Mesenchymal stem cell (in vitro differentiated cells and primary cell): Measurements from ENCODE around the gene RHBDF1. TPM values are rescaled to one million over a fixed set of nuclear protein-coding genes. Genes with fewer than 3 reads are reported as not detected.

Source experiments
- DNase-seq: peaks from one replicate; pipeline ENCODE4 v3.0.0-alpha.2; 2013
- H2AFZ ChIP-seq: one replicate; pipeline ENCODE4 v1.6.1; 2013; ENCODE audit warnings: low read depth, mild to moderate bottlenecking, control low read depth, inconsistent platforms, low read length, moderate library complexity
- H2AK5ac ChIP-seq: 2 replicates; pipeline ENCODE4 v1.6.1; 2013; ENCODE audit warnings: low read length, moderate library complexity, mild to moderate bottlenecking, inconsistent platforms; ENCODE audit not compliant: severe bottlenecking
- H2BK120ac ChIP-seq: one replicate; pipeline ENCODE4 v1.6.1; 2013; ENCODE audit warnings: low read depth, mild to moderate bottlenecking, inconsistent platforms, low read length, moderate library complexity
- H2BK12ac ChIP-seq, 2 experiments: one replicate each; pipeline ENCODE4 v1.6.1; 2013; ENCODE audit warnings: inconsistent platforms in 2 of 2, low read length in 2 of 2, mild to moderate bottlenecking in 2 of 2, moderate library complexity in 2 of 2, control low read depth in 1 of 2
- H2BK15ac ChIP-seq: one replicate; pipeline ENCODE4 v1.6.1; 2013; ENCODE audit warnings: mild to moderate bottlenecking, low read depth, inconsistent platforms; ENCODE audit not compliant: poor library complexity, severe bottlenecking
- H2BK5ac ChIP-seq: 2 replicates; pipeline ENCODE4 v1.6.1; 2013; ENCODE audit warnings: low read depth, mild to moderate bottlenecking, low read length, control low read depth, inconsistent platforms; ENCODE audit not compliant: poor library complexity, severe bottlenecking
- H3K14ac ChIP-seq, 2 experiments: one replicate each; pipeline ENCODE4 v1.6.1; 2013; ENCODE audit warnings: inconsistent platforms in 2 of 2, low read length in 2 of 2, control low read depth in 1 of 2, mild to moderate bottlenecking in 1 of 2, moderate library complexity in 1 of 2
- H3K18ac ChIP-seq, 2 experiments: one replicate each; pipeline ENCODE4 v1.6.1; 2013; ENCODE audit warnings: inconsistent platforms in 2 of 2, low read length in 2 of 2, control low read depth in 1 of 2, low read depth in 1 of 2, mild to moderate bottlenecking in 1 of 2
- H3K23ac ChIP-seq, 2 experiments: one replicate each; pipeline ENCODE4 v1.6.1; 2013; ENCODE audit warnings: inconsistent platforms in 2 of 2, low read length in 2 of 2, mild to moderate bottlenecking in 2 of 2, moderate library complexity in 2 of 2, control low read depth in 1 of 2
- H3K27ac ChIP-seq: 2 replicates; pipeline ENCODE4 v1.5.1; 2013; ENCODE audit warnings: mild to moderate bottlenecking, moderate library complexity, low read length, control low read depth, inconsistent platforms; ENCODE audit not compliant: poor library complexity, severe bottlenecking
- H3K27me3 ChIP-seq, 2 experiments: 2 replicates each; pipeline versions ENCODE4 v1.6.1 to v1.7.0; 2013; ENCODE audit warnings: low read length in 2 of 2, mild to moderate bottlenecking in 2 of 2, moderate library complexity in 2 of 2, control low read depth in 1 of 2, inconsistent platforms in 1 of 2; ENCODE audit not compliant: control insufficient read depth in 1 of 2, insufficient read depth in 1 of 2
- H3K36me3 ChIP-seq, 2 experiments: 2 replicates each; pipeline versions ENCODE4 v1.6.1 to v1.7.0; 2013; ENCODE audit warnings: low read length in 2 of 2, control low read depth in 1 of 2, inconsistent platforms in 1 of 2, low read depth in 1 of 2, mild to moderate bottlenecking in 1 of 2; ENCODE audit not compliant: insufficient read depth in 2 of 2, control insufficient read depth in 1 of 2
- H3K4ac ChIP-seq, 2 experiments: one replicate each; pipeline ENCODE4 v1.6.1; 2013; ENCODE audit warnings: inconsistent platforms in 2 of 2, low read length in 2 of 2, mild to moderate bottlenecking in 2 of 2, moderate library complexity in 2 of 2, control low read depth in 1 of 2, low read depth in 1 of 2
- H3K4me1 ChIP-seq: 2 replicates; pipeline ENCODE4 v1.6.1; 2013; ENCODE audit warnings: low read depth, low read length, control low read depth; ENCODE audit not compliant: control insufficient read depth, insufficient read depth
- H3K4me2 ChIP-seq: 2 replicates; pipeline ENCODE4 v1.6.1; 2013; ENCODE audit warnings: low read length, mild to moderate bottlenecking, inconsistent platforms; ENCODE audit not compliant: poor library complexity, severe bottlenecking
- H3K4me3 ChIP-seq, 2 experiments: 2 replicates each; pipeline versions ENCODE4 v1.5.1 to v1.7.0; 2013; ENCODE audit warnings: low read length in 2 of 2, mild to moderate bottlenecking in 2 of 2, control low read depth in 1 of 2, low read depth in 1 of 2; ENCODE audit not compliant: insufficient read depth in 1 of 2
- H3K79me1 ChIP-seq: replicated peaks from 2 replicates; pipeline ENCODE4 v1.6.1; 2013; ENCODE audit warnings: mild to moderate bottlenecking, control low read depth, low read length, inconsistent platforms; ENCODE audit not compliant: poor library complexity, severe bottlenecking
- H3K9ac ChIP-seq: 2 replicates; pipeline ENCODE4 v1.7.0; 2013; ENCODE audit warnings: mild to moderate bottlenecking, low read length, moderate library complexity
- H3K9me3 ChIP-seq: 2 replicates; pipeline ENCODE4 v1.7.0; 2013; ENCODE audit warnings: mild to moderate bottlenecking, low read length; ENCODE audit not compliant: control insufficient read depth
- H4K8ac ChIP-seq: one replicate; pipeline ENCODE4 v1.6.1; 2013; ENCODE audit warnings: inconsistent platforms, mild to moderate bottlenecking, low read length, moderate library complexity
- H4K91ac ChIP-seq: one replicate; pipeline ENCODE4 v1.6.1; 2013; ENCODE audit warnings: mild to moderate bottlenecking, low read length, inconsistent platforms
- WGBS: methylation state at CpG from one replicate; pipeline ENCODE4 v1.1.7; 2013; ENCODE audit warnings: mixed read lengths; 5-methylcytosine and 5-hydroxymethylcytosine counted together
- polyA plus RNA-seq, 2 experiments: library from polyadenylated mRNA; stranded (reverse); fragments of 200-250 nt; gene quantifications; one replicate each; pipeline ENCODE4 v1.2.3, GENCODE V29; 2013

Gene RHBDF1
- 73.8 TPM for polyA plus RNA-seq (2013, experiment 1 of 2)
- 69.6 TPM for polyA plus RNA-seq (2013, experiment 2 of 2)

- Histone ChIP-seq H3K4me2 (peak within 1 kb of the TSS; percentile 86), H2BK12ac (peak within 1 kb of the TSS; percentile 47 to 49), H3K27ac (peak within 1 kb of the TSS; percentile 79), H3K36me3 (peaks cover 0 to 23% of the 10 kb centered on the region in 2 experiments), H4K8ac (peak within 1 kb of the TSS; percentile 83), H3K18ac (peak within 1 kb of the TSS; percentile 85 to 99), H3K9ac (peak within 1 kb of the TSS; percentile 92), H3K23ac (peak within 1 kb of the TSS; percentile 46 to 51), H3K79me1 (peaks cover 7% of the 10 kb centered on the region), H2BK120ac (peak within 1 kb of the TSS; percentile 83), H4K91ac (peak within 1 kb of the TSS; percentile 83), H3K27me3 (no peaks in the 10 kb centered on the region), H3K4me1 (peaks cover 86% of the 10 kb centered on the region), H3K9me3 (no peaks in the 10 kb centered on the region), H2AK5ac (peak within 1 kb of the TSS; percentile 96), H2BK15ac (peak within 1 kb of the TSS; percentile 85), H3K4ac (peak within 1 kb of the TSS; percentile 86 to 95), H2AFZ (no peak within 1 kb of the TSS), H3K14ac (peak within 1 kb of the TSS; percentile 27 to 50), H2BK5ac (peak within 1 kb of the TSS; percentile 66), H3K4me3 (peak within 1 kb of the TSS; percentile 65 to 96)
- peak; percentile 65 for DNase-seq
- WGBS, result 46% methylated on average over 25 of the region's 62 CpGs
Observed at GRCh38 chr16:72561-73548, at the start of gene RHBDF1. Gene RHBDF1 (minus strand): TSS chr16:72631. CDS start chr16:65015, 7,616 bp downstream.

GRCh38 chr16:120756-121155 lies 48.3 kb upstream of the RHBDF1 start:
- H3K4me3 ChIP-seq, result no peak overlapping the region
- H3K18ac ChIP-seq, result no peak overlapping the region
- no peaks in the 10 kb centered on the region for H3K27me3 ChIP-seq
- no peak overlapping the region for H3K27ac ChIP-seq
- no peak overlapping the region for H4K8ac ChIP-seq
- H3K14ac ChIP-seq, result no peak overlapping the region
- no peak overlapping the region for H2AK5ac ChIP-seq
- H2BK15ac ChIP-seq, result no peak overlapping the region
- peaks cover 43% of the 10 kb centered on the region for H3K79me1 ChIP-seq
- 100% methylated on average over 2 of the region's 2 CpGs for WGBS
- no peak overlapping the region for H3K4me2 ChIP-seq
- H3K4me1 ChIP-seq, result peaks cover 6% of the 10 kb centered on the region
- no peak overlapping the region for H4K91ac ChIP-seq
- H3K23ac ChIP-seq, result no peak overlapping the region
- no peaks in the 10 kb centered on the region for H3K9me3 ChIP-seq
- H2BK120ac ChIP-seq, result no peak overlapping the region
- no peak overlapping the region for H2BK12ac ChIP-seq
- no peak overlapping the region for H3K9ac ChIP-seq
- no peak for DNase-seq
- H2AFZ ChIP-seq, result no peak overlapping the region
- peaks cover 35 to 69% of the 10 kb centered on the region in 2 experiments for H3K36me3 ChIP-seq
- H3K4ac ChIP-seq, result no peak overlapping the region
- H2BK5ac ChIP-seq, result no peak overlapping the region

- Histone ChIP-seq H2BK15ac (no peak overlapping the region), H3K27me3 (no peaks in the 10 kb centered on the region), H4K8ac (no peak overlapping the region), H3K4ac (no peak overlapping the region), H3K79me1 (peaks cover 39% of the 10 kb centered on the region), H3K9ac (no peak overlapping the region), H3K27ac (no peak overlapping the region), H3K18ac (no peak overlapping the region), H2BK12ac (no peak overlapping the region), H2AK5ac (no peak overlapping the region), H3K4me1 (peaks cover 6% of the 10 kb centered on the region), H3K36me3 (peaks cover 35 to 72% of the 10 kb centered on the region in 2 experiments), H3K23ac (no peak overlapping the region), H3K4me3 (no peak overlapping the region), H3K14ac (no peak overlapping the region), H2BK5ac (no peak overlapping the region), H2BK120ac (no peak overlapping the region), H2AFZ (no peak overlapping the region), H3K4me2 (no peak overlapping the region), H4K91ac (no peak overlapping the region), H3K9me3 (no peaks in the 10 kb centered on the region)
- WGBS, result 93% methylated on average over 3 of the region's 3 CpGs
- DNase-seq, result no peak
Observed at GRCh38 chr16:119835-120491, 47.5 kb upstream of the RHBDF1 start.

GRCh38 chr16:119295-119694 lies 46.9 kb upstream of the RHBDF1 start:
- Histone ChIP-seq H3K23ac (peak overlapping the region in 1 of 2 experiments; percentile 15), H4K91ac (no peak overlapping the region), H3K79me1 (peaks cover 36% of the 10 kb centered on the region), H2AFZ (no peak overlapping the region), H3K18ac (no peak overlapping the region), H3K14ac (no peak overlapping the region), H3K36me3 (peaks cover 35 to 71% of the 10 kb centered on the region in 2 experiments), H4K8ac (no peak overlapping the region), H2BK120ac (no peak overlapping the region), H3K27me3 (no peaks in the 10 kb centered on the region), H3K4me1 (peaks cover 6% of the 10 kb centered on the region), H3K4me3 (no peak overlapping the region), H3K9me3 (no peaks in the 10 kb centered on the region), H2AK5ac (no peak overlapping the region), H2BK12ac (no peak overlapping the region), H3K9ac (no peak overlapping the region), H3K4ac (no peak overlapping the region), H3K4me2 (no peak overlapping the region), H2BK5ac (no peak overlapping the region), H3K27ac (no peak overlapping the region), H2BK15ac (no peak overlapping the region)
- DNase-seq, result no peak
- WGBS, result 92% methylated on average over 5 of the region's 5 CpGs
